ENCODE measurements around the gene TP53TG5.
A peak's percentile ranks its signal among the peaks of the same experiment; 100 is the strongest.

The TP53TG5 gene

GRCh38 chr20:45339799-45340198, 38.3 kb downstream of the TP53TG5 start:
- TF ChIP-seq CTCF (IDR thresholded peaks at IDR 0.05; ENCODE audit: control insufficient read depth, insufficient read depth, low read depth, low read length, missing control alignments): no peak
- no peak overlapping the region for H3K4me3 ChIP-seq (ENCODE audit: control insufficient read depth, low read depth, low read length)
- no peak for DNase-seq (ENCODE audit: low read depth)

DNA sequence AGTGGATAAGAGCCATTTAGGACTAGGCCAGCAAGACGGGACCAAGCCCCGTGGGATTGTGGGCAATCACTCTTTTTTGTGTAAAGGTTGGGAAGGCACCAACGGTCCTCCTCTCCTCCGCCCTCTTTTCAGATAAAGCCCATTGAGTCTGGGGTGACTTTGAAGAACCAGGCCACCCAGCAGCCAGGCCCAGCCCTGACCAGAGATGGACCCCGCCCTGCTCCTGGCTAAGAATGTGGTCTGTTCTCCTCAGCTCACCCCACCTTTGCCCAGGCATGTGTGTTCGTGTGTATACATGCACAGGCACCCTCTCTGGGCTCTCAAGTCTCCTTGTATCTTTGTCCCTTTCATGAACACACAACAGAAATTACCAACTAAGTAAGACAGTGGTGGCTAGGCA, 39.0 kb downstream of the TP53TG5 start:
- DNase-seq (ENCODE audit: low read depth): no peak

GRCh38 chr20:45338121-45339030, 39.7 kb downstream of the TP53TG5 start:
- no peak overlapping the region for H3K4me3 ChIP-seq (ENCODE audit: control insufficient read depth, low read depth, low read length)
- DNase-seq (ENCODE audit: low read depth): no peak

More for the DNA sequence above, 39.0 kb downstream of the TP53TG5 start:
- no peak overlapping the region for H3K4me3 ChIP-seq (ENCODE audit: control insufficient read depth, low read depth, low read length)
- no peak for TF ChIP-seq CTCF (IDR thresholded peaks at IDR 0.05; ENCODE audit: control insufficient read depth, insufficient read depth, low read depth, low read length, missing control alignments)

DNA sequence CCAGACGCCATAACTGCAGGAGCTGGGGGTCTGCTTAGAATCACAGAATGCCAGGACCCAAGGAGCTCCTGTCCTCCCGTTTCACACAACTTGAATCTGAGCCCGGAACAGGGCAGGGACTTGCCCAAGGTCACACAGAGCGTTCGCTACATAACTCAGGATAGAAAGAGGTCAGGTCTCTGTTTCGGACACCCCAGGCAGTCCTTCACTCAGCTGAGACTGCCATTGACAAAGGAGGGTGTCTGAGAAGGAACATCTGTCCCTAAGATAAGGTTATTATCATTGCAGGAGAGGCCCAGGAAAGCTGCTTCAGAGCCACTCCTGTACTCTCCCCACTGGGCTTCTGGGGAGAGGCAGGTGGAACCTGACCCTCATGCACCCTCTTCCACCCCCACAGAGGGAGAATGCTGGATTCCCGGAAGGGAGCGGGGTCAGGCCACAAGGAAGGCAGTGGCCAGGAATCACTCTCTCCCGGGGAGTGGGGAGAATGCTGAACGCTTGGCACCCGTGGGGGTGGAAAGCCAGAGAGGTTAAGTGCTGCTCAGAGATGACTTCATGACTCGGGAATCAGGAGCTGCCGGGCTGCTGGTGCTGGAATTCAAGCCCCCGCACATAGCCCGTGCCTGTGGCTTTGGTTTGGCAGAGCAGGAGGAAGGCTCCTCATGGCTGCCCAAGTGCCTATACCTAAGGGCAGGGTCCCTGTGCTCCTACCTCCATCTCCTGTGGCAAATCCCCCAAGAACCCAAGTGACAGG, 40.6 kb downstream of the TP53TG5 start:
- peak; percentile 78 for DNase-seq (ENCODE audit: low read depth)
- no peak overlapping the region for H3K4me3 ChIP-seq (ENCODE audit: control insufficient read depth, low read depth, low read length)
- no peak for TF ChIP-seq CTCF (IDR thresholded peaks at IDR 0.05; ENCODE audit: control insufficient read depth, insufficient read depth, low read depth, low read length, missing control alignments)

More at GRCh38 chr20:45338121-45339030, 39.7 kb downstream of the TP53TG5 start:
- TF ChIP-seq CTCF (IDR thresholded peaks at IDR 0.05; ENCODE audit: control insufficient read depth, insufficient read depth, low read depth, low read length, missing control alignments): no peak

- H3K4me3 ChIP-seq (ENCODE audit: control insufficient read depth, low read depth, low read length): no peak overlapping the region
- no peak for TF ChIP-seq CTCF (IDR thresholded peaks at IDR 0.05; ENCODE audit: control insufficient read depth, insufficient read depth, low read depth, low read length, missing control alignments)
- DNase-seq (ENCODE audit: low read depth): peak; percentile 93
Measured at GRCh38 chr20:45336530-45337366, 41.4 kb downstream of the TP53TG5 start.

DNA sequence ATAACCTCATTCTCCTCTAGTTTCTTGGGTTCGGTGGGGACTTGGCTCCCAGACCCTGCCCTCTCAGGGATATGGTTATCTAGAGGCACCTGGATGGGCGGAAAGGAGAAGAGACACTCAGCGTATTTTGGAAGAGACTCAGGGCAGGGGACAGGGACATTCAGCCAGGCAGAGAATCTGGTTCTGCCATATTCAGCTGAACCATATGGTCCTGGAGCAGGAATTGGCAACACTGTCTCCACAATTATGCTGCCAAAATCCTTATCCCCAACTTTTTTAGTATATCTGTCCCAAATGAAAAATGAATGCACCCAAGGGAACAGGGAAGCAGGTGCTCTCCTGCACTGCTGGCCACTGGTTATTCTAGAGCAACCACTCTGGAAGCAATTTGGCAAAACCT, 47.6 kb downstream of the TP53TG5 start:
- DNase-seq (ENCODE audit: low read depth): no peak
- no peak for TF ChIP-seq CTCF (IDR thresholded peaks at IDR 0.05; ENCODE audit: control insufficient read depth, insufficient read depth, low read depth, low read length, missing control alignments)
- no peak overlapping the region for H3K4me3 ChIP-seq (ENCODE audit: control insufficient read depth, low read depth, low read length)

Measured in AG09309 (cell line).